CD4-positive, alpha-beta T cell treated with Interleukin-12 subunit alpha and Interleukin-12 subunit beta, for 1 hour (primary cell): Measurements from ENCODE around the gene RAB31.
A peak's percentile ranks its signal among the peaks of the same experiment; 100 is the strongest.
"Not testable (repeated sequence)": the region's sequence is repeated elsewhere in the genome, so short reads cannot be mapped to it uniquely, and the experiment has no call there.

ENCODE experiments used
- DNase-seq: peaks from one replicate; pipeline ENCODE4 v3.0.0-alpha.2; 2020

The RAB31 gene, protein sequence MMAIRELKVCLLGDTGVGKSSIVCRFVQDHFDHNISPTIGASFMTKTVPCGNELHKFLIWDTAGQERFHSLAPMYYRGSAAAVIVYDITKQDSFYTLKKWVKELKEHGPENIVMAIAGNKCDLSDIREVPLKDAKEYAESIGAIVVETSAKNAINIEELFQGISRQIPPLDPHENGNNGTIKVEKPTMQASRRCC

DNA sequence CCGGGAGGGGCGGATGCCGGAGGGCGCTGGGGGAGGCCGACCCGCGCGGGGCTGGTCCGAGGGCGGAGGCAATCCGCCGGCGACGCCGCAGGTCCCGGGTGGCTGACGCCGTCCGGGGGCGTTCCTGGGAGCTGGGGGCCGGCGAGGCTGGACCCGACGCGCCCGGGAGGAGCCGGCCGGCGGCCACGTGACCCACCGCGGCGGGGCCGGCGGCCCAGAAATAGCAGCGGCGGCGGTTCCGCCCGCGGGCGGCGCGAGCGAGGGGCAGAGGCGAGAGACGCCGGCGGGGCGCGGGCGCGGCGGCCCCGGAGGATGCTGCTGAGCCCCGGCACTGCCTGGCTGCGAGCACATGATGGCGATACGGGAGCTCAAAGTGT lies at the start of gene RAB31:
Gene RAB31, plus strand, starts transcription at position 245 of the 377 bp plus-strand sequence. Its CDS starts 105 bp downstream, at position 350.
- DNase-seq, result peak; percentile 18

DNA sequence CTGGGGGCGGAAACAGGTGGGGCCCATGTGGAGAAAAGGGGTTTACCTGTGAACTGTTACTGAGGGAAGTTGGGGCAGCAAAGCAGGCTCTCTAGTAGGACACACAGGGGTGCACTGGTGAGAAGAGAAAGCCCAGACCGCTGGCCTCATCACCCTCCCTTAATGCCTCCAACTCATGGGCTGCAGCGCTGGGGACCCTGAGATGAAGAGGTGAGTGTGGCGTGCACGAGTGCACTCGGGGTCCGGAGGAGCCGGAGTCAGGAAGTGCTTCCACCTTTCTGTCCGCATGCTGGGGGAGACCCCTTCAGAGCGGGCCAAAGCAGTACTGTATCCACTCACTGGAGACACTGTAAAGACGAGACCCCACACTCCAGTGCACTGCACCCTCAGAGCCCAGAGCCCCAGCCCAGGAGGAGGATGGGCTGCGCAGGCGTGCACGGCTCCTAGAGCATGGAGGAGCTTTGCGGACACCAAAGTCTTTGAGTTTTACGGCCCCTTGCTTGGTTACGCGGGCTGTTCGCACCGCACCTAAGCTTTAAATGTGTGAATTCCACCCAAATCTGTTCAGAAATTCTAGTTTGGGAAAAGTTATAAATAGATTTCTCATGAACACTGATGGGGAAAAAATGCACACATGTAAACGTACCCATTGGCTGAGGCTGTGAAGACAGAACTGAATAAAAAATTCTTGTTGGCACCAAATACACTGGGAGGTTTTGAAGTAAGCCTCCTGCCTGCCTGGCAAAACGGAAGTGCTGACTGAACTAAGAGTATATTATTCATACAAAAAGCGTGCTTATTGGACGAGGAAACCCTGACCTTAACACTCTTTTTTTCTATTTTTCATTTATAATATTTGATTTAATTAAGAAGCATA lies 48.4 kb upstream of the RAB31 start:
- no peak for DNase-seq

DNA sequence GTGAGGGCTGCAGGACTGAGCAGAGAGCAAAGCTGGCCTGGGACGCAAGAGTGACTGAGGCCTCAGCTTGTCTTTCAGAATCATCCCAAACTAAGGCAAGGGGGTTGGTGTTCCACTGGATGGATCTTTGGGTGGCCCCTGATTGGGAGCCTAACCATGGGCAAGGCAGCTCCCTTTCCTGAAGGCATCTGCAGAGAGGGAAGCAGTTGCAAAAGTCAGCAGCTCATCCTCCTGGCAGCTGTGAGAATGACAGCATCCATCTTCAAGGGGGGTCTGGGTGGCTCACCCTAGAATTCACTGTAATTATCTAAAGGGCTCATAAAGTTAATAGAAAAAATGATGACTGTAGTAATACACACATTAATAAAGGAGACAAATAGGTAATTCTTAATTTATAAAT lies 46.5 kb upstream of the RAB31 start:
- DNase-seq, result no peak

DNA sequence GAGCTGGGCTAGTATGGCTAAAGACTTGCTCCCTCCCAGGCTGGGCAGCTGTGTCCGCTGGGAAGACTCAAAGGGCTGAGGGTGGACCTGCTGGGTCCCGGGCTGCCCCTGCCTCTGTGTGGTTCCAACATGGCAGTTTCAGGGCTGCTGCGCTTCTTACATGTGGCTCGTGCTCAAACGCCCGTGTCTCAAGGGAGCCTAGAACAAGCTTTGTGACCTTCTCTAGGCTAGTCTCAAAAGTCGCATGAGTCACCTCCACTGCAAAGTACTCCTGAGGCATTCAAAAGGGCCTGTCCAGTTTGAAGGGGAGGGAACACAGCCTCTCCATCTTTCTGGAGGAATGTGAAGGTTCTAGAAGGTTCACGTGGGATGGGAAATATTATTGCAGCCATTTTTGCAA lies 44.7 kb upstream of the RAB31 start:
- DNase-seq, result no peak

DNA sequence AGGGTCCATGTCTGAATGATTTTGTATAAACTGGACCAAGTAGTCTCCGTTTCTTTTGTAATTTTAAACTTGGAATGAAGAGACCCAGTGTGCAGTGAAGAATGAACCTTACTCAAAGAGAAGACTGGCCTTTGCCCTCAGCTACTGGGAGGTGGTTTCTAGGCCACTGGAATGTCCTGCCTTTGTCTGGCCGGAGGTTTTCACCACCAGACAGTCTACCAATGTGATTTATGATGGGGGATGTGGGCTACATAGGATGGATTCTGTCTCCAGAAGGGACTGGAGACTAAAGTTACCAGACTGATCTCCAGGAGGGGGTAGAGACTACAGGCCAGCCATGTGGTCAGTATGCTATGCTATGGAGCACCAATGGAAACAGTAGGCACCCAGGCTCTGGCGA lies 42.8 kb upstream of the RAB31 start:
- DNase-seq, result no peak

DNA sequence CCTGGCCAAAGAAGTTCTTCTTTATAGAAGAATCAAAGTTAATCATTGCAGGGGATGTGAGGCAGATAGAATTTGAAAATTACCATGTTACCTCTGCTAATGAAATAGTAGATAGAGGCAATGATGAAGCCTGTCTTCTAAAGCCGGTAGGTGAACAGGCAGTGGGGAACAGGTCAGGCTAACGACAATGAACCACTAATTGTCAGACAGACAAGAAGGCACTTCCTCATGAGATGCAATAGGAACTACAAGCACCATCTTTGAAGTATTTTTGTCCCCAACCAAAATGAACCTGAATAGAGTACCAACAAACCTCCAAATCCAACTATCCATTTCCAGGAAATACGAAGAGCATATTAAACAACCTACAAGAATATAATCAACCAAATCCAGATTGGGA lies 41.6 kb upstream of the RAB31 start:
- no peak for DNase-seq

DNA sequence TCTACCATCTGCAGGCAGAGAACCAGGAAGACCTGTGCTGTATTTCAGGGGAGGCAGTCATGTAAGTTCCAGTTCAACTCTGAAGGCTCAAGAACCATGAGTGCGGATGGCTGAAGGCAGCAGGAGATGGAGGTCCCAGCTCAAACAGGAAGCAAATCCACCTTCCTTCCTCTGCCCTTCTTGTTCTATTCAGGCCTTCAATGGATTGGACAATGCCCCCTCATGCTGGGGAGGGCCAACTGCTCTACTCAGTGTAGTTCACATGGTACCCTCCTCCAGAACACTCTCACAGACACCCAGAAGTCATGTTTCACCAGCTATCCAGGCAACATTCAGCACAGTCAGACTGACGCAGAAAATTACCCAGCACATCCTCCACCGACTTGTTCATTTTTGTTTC lies 39.1 kb upstream of the RAB31 start:
- DNase-seq, result no peak

DNA sequence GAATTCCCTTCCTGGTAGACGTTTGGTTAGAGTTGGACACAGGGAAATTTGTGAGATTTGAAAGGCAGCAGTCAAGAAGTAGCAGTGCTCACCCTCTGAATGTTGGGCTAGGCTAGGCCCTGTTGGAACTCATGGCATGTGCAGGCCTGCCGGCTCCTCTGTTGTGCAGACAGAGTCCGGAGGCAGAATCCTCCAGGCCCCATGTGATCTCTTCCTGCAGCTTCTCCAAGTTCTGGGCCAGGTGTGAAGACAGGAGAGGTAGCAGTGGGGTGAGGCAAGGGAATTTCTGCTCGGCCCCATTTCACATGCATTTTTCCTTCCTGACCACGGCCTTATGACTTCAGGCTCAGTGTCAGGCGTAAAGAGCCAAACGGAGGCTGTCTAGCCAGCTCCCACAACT lies 36.9 kb upstream of the RAB31 start:
- DNase-seq, result no peak

DNA sequence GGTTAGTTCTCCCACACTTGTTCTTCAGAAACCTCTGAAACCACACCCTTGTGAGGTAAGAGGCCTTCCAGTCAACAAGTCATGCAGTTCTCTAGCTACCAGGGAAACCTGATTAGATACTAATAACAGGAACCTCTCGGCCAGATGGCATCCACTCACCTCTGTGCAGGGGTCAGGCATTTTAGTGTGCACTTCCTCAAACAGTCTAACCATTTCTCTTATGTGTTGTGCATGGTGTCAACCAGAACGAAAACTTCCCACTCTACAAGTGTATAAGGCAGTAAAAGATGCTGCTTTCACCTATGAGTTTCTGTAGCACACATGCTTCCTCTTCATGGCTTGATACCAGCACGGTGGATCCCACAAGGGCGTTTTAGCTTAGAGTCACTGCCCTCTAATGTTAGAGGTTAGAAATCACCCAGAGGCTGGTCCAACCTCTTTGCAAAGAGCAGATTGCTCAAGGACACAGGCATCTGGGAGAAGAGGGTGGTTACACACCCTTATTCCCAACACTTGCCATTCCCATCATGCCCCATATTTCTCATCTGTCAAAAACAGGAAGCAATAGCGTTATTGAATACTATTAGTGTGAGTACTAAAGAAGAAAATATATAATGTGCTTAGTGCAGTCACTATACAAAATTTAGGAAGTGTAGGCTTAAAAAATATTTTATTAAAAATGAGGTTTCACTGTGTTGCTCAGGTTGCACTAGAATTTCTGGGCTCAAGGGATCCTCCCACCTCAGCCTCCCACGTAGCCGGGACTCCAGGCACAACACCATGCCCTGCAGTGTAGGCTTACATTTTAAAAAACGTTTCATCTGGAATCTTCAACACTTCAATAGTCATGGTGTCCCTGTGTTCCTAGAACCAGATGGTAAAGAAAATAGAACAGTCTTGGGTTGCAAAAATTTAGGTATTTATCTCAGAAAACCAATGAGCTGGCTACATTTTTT lies 34.5 kb upstream of the RAB31 start:
- DNase-seq, result peak; percentile 34

DNA sequence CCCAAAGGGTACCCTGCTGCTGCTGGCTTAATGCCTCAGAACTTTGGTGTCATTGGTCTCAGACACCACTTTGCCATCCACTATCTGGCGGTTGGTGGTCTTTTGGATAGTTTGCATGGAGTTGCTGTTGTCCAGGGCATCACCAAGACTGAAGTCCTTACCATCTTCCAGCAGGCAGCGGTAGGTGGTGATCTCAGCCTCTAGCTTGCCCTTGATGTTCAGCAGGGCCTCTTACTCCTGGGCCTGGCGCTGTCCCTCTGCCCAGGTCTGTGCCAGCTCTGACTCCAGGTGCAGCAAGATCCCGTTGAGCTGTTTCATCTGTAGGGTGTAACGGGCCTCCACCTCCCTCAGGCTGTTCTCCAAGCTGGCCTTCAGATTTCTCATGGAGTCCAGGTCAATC lies 29.9 kb upstream of the RAB31 start:
- not testable (repeated sequence) for DNase-seq

DNA sequence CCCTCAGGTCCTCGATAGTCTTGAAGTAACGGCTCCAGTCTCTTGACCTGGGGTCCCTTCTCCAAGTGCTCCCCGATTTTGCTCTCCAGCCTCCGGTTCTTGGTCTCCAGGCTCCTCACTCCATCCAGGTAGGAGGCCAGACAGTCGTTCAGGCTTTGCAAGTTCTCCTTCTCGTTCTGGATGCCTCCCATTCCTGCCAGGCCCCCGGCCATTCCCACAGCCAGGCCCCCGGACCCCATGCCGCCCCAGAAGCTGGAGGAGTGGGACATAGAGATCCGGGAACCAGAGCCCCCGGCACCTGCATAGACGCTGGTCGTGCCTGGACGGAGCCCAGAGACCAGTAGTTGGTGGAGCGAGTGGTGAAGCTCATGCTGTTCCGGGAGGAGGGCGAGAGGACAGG lies 29.0 kb upstream of the RAB31 start:
- no peak for DNase-seq

DNA sequence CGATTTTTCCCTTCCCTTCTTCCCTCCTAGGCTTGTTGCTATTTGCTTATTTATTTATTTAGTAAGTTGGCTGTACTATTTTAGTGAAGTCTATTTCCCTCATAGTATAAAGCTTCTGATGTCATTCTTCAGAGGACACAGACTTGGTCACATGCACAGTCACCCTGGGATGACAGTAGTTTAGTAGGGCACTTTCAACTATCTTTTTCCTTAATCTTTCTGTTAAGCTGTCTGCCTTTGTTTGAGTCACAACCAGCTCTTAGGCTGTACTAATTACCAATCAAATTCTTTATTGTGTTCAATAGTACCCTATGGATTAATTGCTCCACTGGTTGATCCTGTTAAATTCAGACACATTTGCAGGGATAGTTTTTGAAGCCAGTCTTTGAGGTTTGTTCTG lies 26.9 kb upstream of the RAB31 start:
- no peak for DNase-seq

DNA sequence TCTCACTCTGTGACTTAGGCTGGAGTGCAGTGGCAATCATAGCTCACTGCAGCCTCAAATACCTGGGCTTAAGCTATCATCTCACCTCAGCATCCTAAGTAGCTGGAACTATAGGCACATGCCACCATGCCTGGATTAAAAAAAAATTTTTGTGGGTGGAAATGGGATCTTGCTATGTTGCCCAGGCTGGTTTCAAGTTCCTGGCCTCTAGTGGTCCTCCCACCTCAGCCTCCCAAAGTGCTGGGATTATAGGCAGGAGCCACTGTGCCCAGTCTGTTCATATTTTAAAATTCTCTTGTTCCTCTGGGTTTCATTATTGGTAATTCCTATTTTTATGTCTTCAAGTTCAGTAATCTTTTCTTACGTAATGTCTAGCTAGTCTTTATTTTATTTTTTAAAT lies 25.5 kb upstream of the RAB31 start:
- no peak for DNase-seq

DNA sequence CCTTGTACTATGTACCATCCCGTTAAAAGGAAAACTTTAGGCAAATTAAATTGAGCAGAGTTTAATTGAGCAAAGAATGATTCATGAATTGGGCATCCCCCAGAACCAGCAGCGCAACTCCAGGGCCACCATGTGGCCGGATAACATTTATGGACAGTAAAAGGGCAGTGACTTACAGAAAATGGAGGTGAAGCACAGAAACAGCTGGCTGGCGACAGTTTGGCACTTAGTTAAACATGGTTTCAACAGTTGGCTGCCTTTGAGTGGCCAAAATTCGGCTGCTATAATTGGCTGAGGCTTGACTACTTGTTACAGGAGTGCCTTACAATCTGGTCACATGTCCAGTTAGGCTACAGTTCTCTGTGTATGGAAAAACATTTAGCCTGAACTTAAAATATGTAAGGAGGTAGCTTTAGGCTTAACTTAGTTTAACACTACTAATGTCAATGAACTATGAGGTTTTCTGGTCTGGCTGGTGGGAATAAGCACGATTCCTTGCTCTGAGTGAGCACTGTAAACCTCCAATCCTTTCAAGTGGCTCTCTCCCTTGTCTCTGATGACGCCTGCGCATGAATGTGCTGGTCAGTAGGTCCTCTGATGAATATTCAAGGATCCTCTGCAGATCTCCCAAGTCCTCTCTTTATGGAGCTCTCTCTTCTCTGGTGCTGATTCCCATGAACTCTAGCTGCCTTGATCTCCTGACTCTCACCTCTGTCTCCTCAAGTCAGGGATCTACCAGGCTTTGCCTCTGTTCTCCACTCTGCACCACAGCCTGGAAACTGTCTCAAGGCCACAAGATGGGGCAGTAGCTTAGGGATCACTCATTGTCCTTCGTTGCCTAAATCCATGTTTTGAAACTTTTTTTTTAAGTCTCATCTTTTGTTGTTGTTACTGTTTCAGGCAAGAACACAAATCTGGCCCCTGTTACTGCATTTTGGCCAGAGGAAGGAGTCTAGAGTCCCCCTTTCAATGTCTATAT lies 24.4 kb upstream of the RAB31 start:
- DNase-seq, result no peak

DNA sequence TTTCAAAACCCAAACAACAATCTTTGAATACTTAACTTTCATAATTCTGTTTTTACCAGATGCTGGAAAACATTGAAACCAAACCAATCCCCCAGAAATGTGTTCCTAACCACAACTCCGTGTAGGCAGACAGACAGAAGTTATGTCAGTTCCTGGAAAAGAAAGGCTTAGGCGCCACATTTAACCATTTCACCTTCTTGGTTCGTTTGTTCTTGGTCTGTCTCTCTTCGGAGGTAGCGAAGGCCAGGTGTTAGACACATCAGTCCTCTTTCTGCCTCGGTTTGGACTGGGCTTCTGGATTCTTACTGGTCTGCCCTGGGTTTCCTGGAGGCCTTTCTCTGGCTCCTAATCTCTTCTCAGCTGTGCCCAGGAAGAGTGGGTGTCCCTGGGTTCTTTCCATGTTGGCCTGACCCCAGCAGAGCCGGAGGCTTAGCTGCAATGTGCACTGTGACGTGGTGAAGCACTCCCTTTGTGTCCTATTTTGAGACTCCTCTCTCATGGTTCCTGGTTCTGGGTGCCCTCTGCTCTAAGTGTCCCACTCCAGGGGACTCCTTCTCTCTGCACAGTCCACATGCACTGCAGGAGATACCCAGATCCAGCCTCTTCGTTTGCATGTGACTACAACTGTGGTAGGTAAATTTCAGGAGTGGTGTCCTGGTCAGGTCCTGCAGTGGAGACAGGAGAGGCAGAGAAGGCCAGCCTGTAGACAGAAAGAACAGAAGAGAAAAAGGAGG lies 23.1 kb upstream of the RAB31 start:
- DNase-seq, result no peak

DNA sequence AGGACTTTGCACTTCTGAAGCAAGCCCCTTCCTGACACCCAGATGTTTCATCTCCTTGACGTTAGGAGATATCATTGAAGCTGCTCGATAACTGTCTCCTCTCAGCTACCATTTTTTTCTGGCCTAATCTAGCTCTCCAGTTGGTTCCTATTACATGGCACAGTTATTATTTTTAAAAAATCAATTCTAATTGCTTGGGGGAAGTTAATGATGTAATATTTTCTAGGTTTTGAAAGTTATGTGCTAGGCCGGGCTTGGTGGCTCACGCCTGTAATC lies 22.5 kb upstream of the RAB31 start:
- DNase-seq, result no peak

DNA sequence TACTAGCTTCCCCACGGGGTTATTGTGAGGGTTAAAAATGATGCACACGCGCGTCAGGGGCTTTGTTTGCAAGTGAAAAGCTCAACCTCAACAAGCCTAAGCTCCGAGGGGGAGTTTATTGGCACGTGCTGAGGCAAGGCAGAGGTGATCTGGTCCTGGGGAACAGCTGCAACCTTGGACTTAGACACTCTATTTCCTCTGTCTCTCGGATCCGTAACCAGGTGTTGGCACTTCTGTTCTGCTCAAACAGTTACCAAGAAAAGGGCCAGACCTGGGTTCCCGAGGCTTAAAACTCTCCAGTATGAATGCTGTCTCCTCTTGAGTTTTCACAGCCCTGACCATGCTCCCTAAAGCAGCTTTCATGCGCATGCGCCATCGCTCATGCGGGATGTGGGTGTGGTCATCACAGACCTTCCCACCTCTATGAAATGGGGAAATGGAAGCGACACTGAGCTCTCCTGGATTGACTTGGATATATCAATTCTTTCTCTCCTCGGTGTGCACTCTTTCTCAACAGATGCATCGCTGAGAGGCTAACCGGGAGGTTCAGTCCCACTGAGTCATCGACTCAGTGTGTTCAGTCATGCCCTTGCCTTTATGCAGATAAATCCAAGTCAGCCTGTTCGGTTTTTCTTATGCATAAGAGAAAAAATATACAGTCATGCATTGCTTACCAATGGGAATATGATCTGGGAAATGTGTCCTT lies 19.9 kb upstream of the RAB31 start:
- no peak for DNase-seq

DNA sequence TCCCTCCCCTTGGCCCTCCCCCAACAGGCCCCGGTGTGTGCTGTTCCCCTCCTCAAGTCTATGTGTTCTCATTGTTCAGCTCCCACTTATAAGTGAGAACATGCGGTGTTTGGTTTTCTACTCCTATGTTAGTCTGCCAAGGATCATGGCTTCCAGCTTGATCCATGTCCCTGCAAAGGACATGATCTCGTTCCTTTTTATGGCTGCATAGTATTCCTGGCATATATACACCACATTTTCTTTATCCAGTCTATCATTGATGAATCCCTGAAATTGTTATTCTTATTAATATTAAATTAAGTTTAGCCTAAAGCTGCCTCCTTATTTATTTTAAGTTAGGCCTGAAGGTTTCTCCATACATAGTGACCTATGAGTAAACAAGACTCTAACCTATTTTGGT lies 18.8 kb upstream of the RAB31 start:
- no peak for DNase-seq

DNA sequence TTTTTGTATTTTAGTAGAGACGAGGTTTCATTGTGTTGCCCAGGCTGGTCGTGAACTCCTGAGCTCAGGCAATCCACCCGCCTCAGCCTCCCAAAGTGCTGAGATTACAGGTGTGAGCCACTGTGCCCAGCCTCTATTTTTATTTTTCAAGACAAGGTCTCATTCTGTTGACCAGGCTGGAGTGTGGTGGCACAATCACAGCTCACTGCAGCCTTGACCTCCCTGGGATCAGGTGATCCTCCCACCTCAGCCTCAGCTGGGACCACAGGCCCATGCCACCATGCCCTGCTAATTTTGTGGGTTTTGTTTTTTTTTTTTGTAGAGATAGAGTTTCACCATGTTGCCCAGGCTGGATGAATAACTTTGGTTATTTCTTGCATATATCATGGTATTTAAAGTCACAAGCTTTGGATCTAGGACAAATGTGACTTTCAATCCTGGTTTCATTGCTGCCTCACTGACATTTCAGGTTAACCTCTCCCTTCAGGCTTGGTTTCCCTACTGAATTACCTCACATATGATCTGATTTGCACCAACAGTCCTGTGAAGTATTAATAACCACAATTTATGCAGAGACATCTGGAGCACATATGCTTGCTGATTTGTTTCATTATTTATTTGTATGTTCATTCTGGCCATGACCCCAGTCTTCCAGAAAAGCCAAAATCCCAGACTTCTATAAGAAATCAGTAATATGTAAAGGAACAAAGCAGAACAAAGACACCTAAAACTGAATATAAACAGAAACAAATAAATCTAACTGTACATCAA lies 17.5 kb upstream of the RAB31 start:
- no peak for DNase-seq

DNA sequence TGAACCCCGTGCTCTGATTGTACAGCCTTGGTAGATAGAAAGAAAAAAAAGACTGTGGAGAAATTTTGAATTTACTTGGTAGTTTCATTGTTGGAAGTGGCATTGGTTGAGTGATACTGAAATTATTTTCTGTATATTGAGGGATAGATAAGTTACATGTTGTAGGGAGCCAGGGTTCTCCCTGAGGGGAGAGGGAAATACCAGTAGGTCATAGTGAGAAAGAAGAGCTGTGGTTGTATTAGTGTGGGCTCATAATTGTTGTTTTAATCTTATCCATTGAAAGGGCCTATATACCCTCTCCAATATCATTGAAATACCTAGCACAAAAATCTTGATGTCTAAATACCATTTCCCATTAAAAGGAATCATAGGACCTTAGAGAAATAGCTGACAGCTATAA lies 16.9 kb upstream of the RAB31 start:
- DNase-seq, result no peak
